GM18870 (cell line): Measurements from ENCODE around the gene TMF1.

Experiments used
- ATAC-seq: cut with Tn5 transposase; IDR thresholded peaks from one replicate; pipeline ENCODE4 v1.9.1; 2021; ENCODE audit warnings: moderate library complexity; ENCODE audit not compliant: unreplicated experiment

Gene TMF1

GRCh38 chr3:69013253-69014021 lies 38.7 kb downstream of the TMF1 start, which contains the start of gene EOGT:
TSS of gene EOGT (minus strand) at chr3:69013684. CDS start at chr3:69009846, 3,838 bp downstream.
- peak; percentile 70 for ATAC-seq

DNA sequence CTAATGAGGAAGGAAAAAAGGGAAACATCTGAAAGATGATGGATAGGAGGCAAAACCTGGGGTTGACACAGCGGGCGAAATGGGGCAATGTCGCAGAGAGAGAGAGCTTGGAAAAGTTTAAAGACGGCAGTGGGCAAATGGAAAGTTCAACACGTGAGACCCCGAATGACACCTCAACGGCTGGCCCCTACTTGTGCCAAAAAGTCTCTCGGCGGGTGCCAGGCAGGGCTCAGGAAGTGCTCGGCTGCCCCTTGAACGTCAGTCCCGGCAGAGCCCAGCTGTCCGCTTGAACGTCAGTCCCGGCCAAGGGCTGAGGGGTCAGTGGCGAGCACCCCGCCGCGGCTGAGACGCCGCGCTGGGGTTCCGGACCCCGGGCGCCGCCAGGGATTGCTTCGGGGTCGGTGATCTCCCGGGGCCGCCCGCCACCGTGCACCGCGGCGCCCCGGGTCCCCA lies 39.3 kb downstream of the TMF1 start:
- ATAC-seq = peak; percentile 16

GRCh38 chr3:69012100-69012799 lies 39.9 kb downstream of the TMF1 start:
- ATAC-seq = no peak

DNA sequence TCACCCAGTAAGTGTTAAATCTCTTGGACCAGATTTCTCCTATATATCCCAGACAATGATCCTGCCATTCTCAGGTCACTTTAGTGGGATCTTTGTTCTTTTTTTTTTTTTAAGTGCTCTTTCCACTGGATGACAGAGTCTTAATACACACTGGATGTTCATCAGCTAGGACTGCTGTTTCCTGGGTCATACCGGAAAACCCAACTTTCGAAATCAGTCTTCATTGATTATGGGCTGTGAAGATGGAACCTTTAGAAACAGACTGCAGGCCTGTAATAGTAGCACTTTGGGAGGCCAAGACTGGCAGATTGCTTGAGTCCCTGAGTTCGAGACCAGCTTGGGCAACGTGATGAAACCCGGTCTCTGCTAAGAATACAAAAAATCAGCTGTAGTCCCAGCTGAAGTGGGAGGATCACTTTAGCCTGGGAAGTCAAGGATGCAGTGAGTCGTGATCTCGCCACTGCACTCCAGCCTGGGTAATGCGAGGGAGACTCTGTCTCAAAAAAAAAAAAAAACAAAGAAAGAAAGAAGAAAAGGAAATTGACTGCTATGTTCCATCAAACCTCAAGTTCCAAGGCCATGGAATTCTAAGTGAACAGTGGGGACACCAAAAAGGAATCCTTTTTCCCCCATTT lies 40.9 kb downstream of the TMF1 start:
- no peak for ATAC-seq

DNA sequence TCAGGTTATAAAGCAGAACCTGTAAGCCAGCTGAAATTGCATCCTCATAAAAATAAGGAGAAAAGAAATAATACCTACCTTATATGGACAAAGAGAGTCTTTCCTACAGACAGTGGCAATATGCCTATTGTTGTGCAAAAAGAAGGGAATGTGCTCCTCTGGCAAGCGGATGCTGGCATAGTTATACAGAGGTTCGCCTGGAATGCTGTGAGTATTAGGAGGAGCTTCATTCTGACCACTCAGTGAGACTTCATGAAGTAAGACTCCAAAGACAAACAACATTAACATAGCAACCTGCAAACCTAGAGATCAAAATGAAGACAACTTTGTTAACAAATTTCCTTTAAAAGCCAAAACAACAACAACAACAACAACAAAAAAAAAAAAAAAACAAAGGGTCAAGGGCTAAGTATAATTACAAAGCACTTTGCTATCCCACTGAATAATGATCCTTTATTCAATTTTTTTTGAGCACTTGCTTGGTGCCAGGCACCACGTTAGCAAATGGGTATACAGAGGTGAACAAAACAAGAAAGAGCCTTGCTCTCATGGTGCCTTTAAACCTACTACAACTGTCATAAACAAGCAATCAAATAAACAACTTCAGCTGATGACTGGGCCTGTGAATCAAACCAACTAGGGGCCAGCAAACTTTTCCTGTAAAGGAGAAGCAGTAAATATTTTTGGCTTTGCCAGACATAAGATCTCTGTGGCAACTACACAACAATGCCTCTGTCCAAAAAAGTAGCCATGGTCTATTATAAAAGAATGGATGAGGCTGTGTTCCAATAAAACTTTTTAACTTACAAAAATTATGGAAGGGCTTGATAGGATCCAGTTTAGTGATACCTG lies 42.3 kb downstream of the TMF1 start:
- ATAC-seq = no peak

DNA sequence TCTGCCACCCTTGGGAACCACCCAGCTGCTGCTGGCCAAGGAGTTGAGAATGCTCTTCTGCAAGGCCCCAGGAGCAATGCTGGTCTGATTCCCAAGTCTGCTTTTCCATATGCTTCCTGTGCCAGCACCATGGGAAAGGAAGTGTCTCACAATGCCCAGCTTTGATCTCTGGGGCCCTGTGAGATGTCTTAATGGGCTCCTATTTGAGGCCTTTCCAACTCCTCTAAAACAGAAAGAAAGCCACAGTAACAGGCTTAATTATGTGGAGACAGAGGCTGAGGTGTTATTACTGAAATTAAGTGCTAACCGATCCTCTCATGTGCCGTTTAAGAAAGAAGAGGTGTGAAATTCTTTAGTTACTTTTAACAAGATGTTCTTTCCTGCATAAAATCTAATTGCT lies 43.2 kb downstream of the TMF1 start:
- ATAC-seq = no peak

DNA sequence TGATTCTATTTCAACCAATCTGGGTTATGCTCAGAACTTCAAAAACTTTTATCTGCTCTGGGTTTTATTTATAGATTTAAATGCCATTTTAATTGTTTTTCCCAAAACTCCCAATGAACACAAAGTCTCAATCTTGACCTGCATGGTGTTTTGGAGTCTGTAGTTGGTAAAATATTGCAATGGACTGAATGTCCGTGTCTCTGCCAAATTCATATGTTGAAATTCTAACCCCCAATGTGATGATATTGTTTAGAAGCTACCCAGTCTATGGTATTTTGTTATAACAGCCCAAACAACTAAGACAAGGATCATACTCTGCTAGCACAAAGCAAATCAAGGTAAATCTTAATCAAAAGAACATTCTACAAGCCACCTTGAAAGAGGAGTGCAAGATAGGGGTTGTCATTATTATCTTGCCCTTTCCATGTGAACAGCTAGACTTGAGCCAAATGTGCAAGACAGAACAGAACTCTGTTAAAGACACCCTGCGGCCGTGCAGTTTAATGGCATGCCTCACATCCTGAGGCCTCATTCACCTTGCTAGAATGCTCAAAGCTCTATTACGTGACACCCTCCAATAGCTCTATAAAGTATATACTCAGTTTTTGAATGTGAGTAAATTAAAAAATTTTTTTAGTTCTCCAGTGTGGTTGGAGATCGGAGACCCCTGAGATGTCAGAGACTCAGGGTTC lies 46.2 kb downstream of the TMF1 start:
- ATAC-seq = no peak

DNA sequence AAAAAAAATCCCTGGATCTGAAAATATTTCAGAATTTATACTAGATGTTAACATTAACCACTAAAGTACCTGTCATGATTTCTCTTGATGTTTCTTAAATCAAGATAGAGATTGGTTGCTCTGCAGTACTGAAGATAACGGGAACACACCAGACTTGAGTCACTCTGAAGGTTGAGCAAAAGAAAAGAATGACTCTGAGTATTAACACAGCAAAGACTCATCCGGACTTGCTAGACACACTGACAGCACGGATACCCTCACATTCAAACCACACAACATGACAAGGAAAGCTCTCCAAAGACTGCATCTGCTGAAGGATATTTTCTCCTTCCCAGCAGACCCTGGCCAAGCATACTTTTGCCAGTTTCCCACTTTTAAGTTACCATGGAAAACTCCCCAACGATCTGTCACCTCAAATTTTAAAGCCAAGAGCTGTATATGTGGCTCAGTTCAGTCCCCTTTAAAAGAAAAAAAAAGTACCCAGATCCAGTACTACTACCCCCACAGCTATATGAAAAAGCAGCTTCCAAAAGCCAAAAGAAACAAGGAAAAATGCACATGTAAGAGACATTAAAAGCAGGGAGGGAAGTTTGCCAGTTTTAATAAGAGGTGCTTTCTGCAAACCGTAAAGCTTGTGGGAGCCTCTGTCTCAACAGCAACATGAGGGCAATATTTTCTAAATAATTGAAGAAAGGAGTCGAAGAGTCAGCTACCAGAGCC lies 46.9 kb downstream of the TMF1 start:
- ATAC-seq = no peak

- ATAC-seq = no peak
These were observed 48.0 kb downstream of the TMF1 start for GRCh38 chr3:69004138-69004537.

GRCh38 chr3:68999605-69000004 lies 52.5 kb downstream of the TMF1 start:
- no peak for ATAC-seq

GRCh38 chr3:68999158-68999557 lies 53.0 kb downstream of the TMF1 start:
- ATAC-seq = no peak

GRCh38 chr3:68997887-68998286 lies 54.2 kb downstream of the TMF1 start:
- no peak for ATAC-seq

- no peak for ATAC-seq
These were observed 55.7 kb downstream of the TMF1 start for GRCh38 chr3:68996356-68996995.

DNA sequence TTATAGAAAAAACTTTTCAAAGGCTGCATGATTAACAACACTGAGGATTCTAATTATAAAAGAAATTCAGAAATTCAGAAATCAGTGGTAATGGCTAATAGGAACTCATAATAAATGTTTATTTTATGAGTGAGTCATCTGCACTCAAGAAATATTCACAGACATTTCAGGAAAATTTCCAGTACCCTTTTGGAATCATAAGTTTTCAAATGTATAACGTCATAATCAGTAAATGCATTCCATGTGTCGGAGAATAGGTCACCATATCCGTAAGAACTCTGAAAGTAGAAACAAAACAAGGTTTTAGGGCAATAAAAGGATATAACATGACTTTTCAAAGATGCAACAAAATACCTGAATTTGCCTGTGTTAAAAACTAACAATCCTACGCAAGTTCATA lies 63.4 kb downstream of the TMF1 start:
- no peak for ATAC-seq

DNA sequence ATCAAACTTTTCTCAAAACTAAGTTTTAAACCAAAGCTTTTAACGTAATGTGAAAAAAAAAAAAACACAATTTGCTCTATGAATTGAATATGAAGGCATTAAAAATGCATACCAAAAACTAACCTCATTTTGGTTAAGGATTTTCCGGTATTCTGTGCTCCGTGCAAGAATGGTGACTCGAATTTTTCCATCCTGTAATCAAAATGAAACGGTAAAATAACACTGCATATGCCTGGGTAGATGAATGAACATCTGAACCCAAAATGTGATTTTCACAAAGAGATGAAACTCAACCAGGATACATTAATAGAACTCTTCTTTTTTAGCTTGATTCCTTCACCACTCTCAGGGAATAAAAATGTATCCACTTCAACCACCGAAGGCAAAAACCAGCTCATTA lies 64.8 kb downstream of the TMF1 start:
- no peak for ATAC-seq

GRCh38 chr3:68986496-68987208 lies 65.5 kb downstream of the TMF1 start:
- ATAC-seq = peak; percentile 64

DNA sequence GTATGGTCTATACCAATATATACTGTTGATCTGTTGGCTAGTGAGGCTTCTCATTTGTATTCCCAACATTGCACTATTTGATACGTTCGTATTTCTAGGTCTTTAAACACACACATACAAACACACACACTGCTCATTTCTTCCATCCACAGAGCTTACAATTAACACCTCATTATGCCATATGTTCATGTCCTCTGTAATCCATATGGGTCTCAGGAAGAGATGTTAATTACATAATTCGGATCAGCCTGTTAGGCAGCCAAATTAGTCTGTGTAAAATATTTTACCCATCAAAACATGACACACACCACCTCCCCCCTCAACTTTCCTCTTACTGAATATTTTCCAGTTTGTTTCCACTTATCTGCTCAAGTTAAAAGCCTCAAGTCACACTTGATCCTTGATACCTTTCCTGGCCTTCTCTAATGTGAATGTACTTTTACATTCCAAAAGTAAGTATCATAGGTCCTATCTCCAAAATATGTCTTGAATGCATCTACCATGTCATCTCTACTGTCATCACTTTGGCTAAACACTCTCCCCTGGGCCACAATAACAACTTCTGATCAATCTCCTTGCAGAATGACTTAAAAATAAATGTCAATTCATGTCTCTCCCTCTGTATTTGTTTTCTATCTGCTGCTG lies 66.9 kb downstream of the TMF1 start:
- no peak for ATAC-seq

DNA sequence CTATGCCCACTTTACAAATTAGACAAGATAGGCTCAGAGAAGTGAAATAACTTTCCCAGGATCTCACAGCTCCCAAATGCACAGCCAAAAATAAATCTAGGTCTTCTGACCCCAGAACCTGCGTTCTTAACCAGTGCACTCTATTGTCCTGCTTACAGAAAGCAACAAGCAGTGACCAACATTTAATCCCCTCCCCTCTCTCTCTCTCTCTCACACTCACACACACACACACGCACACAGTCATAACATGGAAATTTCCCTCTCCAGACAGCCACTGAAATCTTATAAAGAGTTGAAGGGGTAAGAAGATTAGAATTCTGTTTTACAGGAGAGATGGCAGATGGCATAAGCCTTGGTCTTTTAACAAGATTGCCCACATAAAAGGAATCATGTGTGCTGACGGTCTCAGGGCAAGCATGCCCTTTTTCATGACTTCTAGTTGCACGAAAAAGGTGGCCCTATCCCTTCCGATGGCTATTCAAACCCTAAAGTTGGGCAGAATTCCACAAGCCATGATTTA lies 68.1 kb downstream of the TMF1 start:
- ATAC-seq = no peak
